Activated CD8-positive, alpha-beta T cell treated with anti-CD3 and anti-CD28 coated beads for 36 hours (primary cell): ENCODE results near the gene IGF2R. TPM values are rescaled to one million over a fixed set of nuclear protein-coding genes. Genes with fewer than 3 reads are reported as not detected.

Source experiments
- ATAC-seq: fragments of 200-7000 bp; cut with Tn5 transposase; one replicate; pipeline ENCODE4 v1.10.0; 2021; ENCODE audit warnings: mild to moderate bottlenecking, moderate library complexity
- CTCF ChIA-PET: fragments of 350-600 bp; sonication (Branson Sonifier 250); formaldehyde crosslinking; loops from one replicate; lab custom pipeline; 2021; ENCODE audit warnings: antibody characterized with exemption; lab: Charles Lee
- POLR2A ChIA-PET: fragments of 350-600 bp; sonication (Branson Sonifier 250); formaldehyde crosslinking; loops from one replicate; lab custom pipeline; 2021; ENCODE audit warnings: antibody characterized with exemption; lab: Charles Lee
- DNase-seq: peaks from one replicate; pipeline ENCODE4 v3.0.0-alpha.2; 2020
- H3K27ac Mint-ChIP-seq: one replicate; pipeline ENCODE4 v1.8.0; 2021; ENCODE audit warnings: mild to moderate bottlenecking, mixed read lengths
- H3K27me3 Mint-ChIP-seq: one replicate; pipeline ENCODE4 v1.8.0; 2021; ENCODE audit warnings: mixed read lengths
- H3K36me3 Mint-ChIP-seq: one replicate; pipeline ENCODE4 v1.8.0; 2021; ENCODE audit warnings: low read depth, mixed read lengths
- H3K4me1 Mint-ChIP-seq: one replicate; pipeline ENCODE4 v1.8.0; 2021; ENCODE audit warnings: low read depth, mixed read lengths
- H3K4me3 Mint-ChIP-seq: one replicate; pipeline ENCODE4 v1.8.0; 2021; ENCODE audit warnings: mild to moderate bottlenecking, moderate library complexity, mixed read lengths
- H3K9me3 Mint-ChIP-seq: one replicate; pipeline ENCODE4 v1.8.0; 2021; ENCODE audit warnings: mixed read lengths
- CTCF ChIP-seq: fragments of 200-600 bp; IDR thresholded peaks from one replicate; pipeline ENCODE4 v1.8.0; 2022; ENCODE audit warnings: antibody characterized with exemption, mild to moderate bottlenecking
- intact Hi-C: fragments of 100-400 bp; cut with micrococcal nuclease; formaldehyde crosslinking; loops from one replicate; pipeline ENCODE4 v1.10.0; 2022
- total RNA-seq, 2 experiments: library from RNA; stranded (reverse); gene quantifications; one replicate each; pipeline ENCODE4 v1.2.3, GENCODE V29; 2021

Gene IGF2R
- total RNA-seq, 2 experiments from 2014 or later, result 81.7 to 82.4 TPM

GRCh38 chr6:159988983-159989454 is 20.1 kb downstream of the IGF2R start:
- intact Hi-C loops, result no loop called here
- peak; percentile 56 for DNase-seq
- ChIA-PET POLR2A (interaction anchor here (1.2 to 1.3 kb wide), 3 partner anchors 9 to 16 kb away, joined by 3 to 4 read pairs (median 4); no protein-coding TSS in a partner anchor), CTCF (no interaction called here)
- Mint-ChIP-seq H3K9me3 (peaks cover 5% of the 10 kb centered on the region), H3K27ac (peak overlapping the region; percentile 70), H3K27me3 (no peaks in the 10 kb centered on the region), H3K4me1 (peaks cover 79% of the 10 kb centered on the region), H3K4me3 (no peak overlapping the region), H3K36me3 (peaks cover 39% of the 10 kb centered on the region)
- peak; percentile 61 for ATAC-seq
- TF ChIP-seq CTCF, result no peak

GRCh38 chr6:159989492-159990480 is 20.9 kb downstream of the IGF2R start:
- Mint-ChIP-seq H3K4me3 (no peak overlapping the region), H3K27ac (peak overlapping the region; percentile 72), H3K9me3 (peaks cover 12% of the 10 kb centered on the region), H3K4me1 (peaks cover 80% of the 10 kb centered on the region), H3K27me3 (no peaks in the 10 kb centered on the region), H3K36me3 (peaks cover 47% of the 10 kb centered on the region)
- ATAC-seq (peak; percentile 73), DNase-seq (no peak)
- ChIA-PET CTCF (interaction anchor here (1.0 to 1.4 kb wide), 2 partner anchors 8 to 11 kb away, joined by 5 to 6 read pairs; no protein-coding TSS in a partner anchor), POLR2A (interaction anchor here (1.2 to 1.4 kb wide), 4 partner anchors 8 to 16 kb away, joined by 3 to 4 read pairs (median 4); no protein-coding TSS in a partner anchor)
- no peak for TF ChIP-seq CTCF
- intact Hi-C loops, result no loop called here

- Mint-ChIP-seq H3K4me3 (no peak overlapping the region), H3K27ac (no peak overlapping the region), H3K9me3 (peaks cover 17% of the 10 kb centered on the region), H3K36me3 (peaks cover 63% of the 10 kb centered on the region), H3K4me1 (peaks cover 82% of the 10 kb centered on the region), H3K27me3 (no peaks in the 10 kb centered on the region)
- ATAC-seq (no peak), DNase-seq (no peak)
- no peak for TF ChIP-seq CTCF
- ChIA-PET POLR2A (no interaction called here), CTCF (no interaction called here)
- intact Hi-C loops, result no loop called here
Measured at GRCh38 chr6:159992366-159992765, 23.5 kb downstream of the IGF2R start.

GRCh38 chr6:159995405-159995804 is 26.5 kb downstream of the IGF2R start:
- ChIA-PET CTCF (no interaction called here), POLR2A (no interaction called here)
- H3K27me3 Mint-ChIP-seq, result no peaks in the 10 kb centered on the region
- TF ChIP-seq CTCF, result no peak
- peaks cover 82% of the 10 kb centered on the region for H3K36me3 Mint-ChIP-seq
- intact Hi-C loops, result no loop called here
- H3K27ac Mint-ChIP-seq, result no peak overlapping the region
- ATAC-seq (no peak), DNase-seq (no peak)
- peaks cover 19% of the 10 kb centered on the region for H3K9me3 Mint-ChIP-seq
- no peak overlapping the region for H3K4me3 Mint-ChIP-seq
- peaks cover 84% of the 10 kb centered on the region for H3K4me1 Mint-ChIP-seq
